ENCODE results near the gene GJA10. TPM values are rescaled to one million over a fixed set of nuclear protein-coding genes. Genes with fewer than 3 reads are reported as not detected.

Gene GJA10
- total RNA-seq, 1 experiment from 2014 or later = not detected

DNA sequence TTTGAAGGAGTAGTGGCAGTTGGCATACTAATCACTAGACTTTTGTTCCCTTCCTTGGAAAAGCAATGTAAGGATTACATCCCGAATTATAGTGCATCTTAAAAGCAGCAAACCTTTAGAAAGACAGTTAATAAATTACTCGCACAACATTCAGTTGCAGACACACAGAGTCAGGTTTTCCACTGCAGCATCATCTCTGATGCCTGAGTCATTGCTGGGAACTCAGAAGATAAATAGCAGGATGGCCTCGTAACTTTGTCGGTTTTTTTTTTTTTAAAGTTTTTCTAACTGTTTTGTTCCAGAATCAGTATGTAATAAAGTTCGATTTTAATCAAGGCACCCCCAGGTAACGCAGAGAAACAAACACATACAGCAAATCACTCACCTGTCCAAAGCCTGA is 34.3 kb downstream of the GJA10 start:
- intact Hi-C loops (cut with micrococcal nuclease; ENCODE audit: unreplicated experiment) = no loop called here
- H3K27ac Mint-ChIP-seq (ENCODE audit: unreplicated experiment) = no peak overlapping the region
- BruUV-seq (replicated peaks) = no TSS peak
- POLR2A ChIA-PET = no interaction called here
- Histone ChIP-seq H3K4me3 (ENCODE audit: low read depth, low read length) (no peak overlapping the region), H3K9me3 (no peaks in the 10 kb centered on the region), H3K36me3 (ENCODE audit: control insufficient read depth, insufficient read depth, low read length) (no peaks in the 10 kb centered on the region), H3K4me1 (no peaks in the 10 kb centered on the region), H3K27me3 (replicated peaks; ENCODE audit: control insufficient read depth, insufficient read depth, low read length) (no peaks in the 10 kb centered on the region; the same call in 1 of the 2 replicates)
- H3K36me3 Mint-ChIP-seq (ENCODE audit: insufficient read depth, unreplicated experiment) = no peaks in the 10 kb centered on the region
- DNase-seq = no peak
- H3K4me3 Mint-ChIP-seq (ENCODE audit: unreplicated experiment) = no peak overlapping the region
- no peak for TF ChIP-seq CTCF (IDR thresholded peaks at IDR 0.05; ENCODE audit: insufficient read depth in 1 of 2, low read depth in 1 of 2, low read length in 1 of 2, severe bottlenecking in 1 of 2, unreplicated experiment in 1 of 2)
- peaks cover 6% of the 10 kb centered on the region for H3K4me1 Mint-ChIP-seq (ENCODE audit: low read depth, unreplicated experiment)
- CTCF ChIA-PET = no interaction called here
- H3K9me3 Mint-ChIP-seq (ENCODE audit: unreplicated experiment) = no peaks in the 10 kb centered on the region
- peaks cover 9% of the 10 kb centered on the region for H3K27me3 Mint-ChIP-seq (ENCODE audit: insufficient read depth, unreplicated experiment)

- Mint-ChIP-seq H3K9me3 (ENCODE audit: unreplicated experiment) (no peaks in the 10 kb centered on the region), H3K4me3 (ENCODE audit: unreplicated experiment) (no peak overlapping the region), H3K27ac (ENCODE audit: unreplicated experiment) (no peak overlapping the region), H3K36me3 (ENCODE audit: insufficient read depth, unreplicated experiment) (no peaks in the 10 kb centered on the region), H3K27me3 (ENCODE audit: insufficient read depth, unreplicated experiment) (peaks cover 9% of the 10 kb centered on the region), H3K4me1 (ENCODE audit: low read depth, unreplicated experiment) (peaks cover 6% of the 10 kb centered on the region)
- Histone ChIP-seq H3K4me1 (no peaks in the 10 kb centered on the region), H3K27me3 (replicated peaks; ENCODE audit: control insufficient read depth, insufficient read depth, low read length) (no peaks in the 10 kb centered on the region; the same call in 1 of the 2 replicates), H3K4me3 (ENCODE audit: low read depth, low read length) (no peak overlapping the region), H3K36me3 (ENCODE audit: control insufficient read depth, insufficient read depth, low read length) (no peaks in the 10 kb centered on the region), H3K9me3 (no peaks in the 10 kb centered on the region)
- CTCF ChIA-PET = no interaction called here
- no TSS peak for BruUV-seq (replicated peaks)
- intact Hi-C loops (cut with micrococcal nuclease; ENCODE audit: unreplicated experiment) = no loop called here
- POLR2A ChIA-PET = no interaction called here
- no peak for DNase-seq
- TF ChIP-seq CTCF (IDR thresholded peaks at IDR 0.05; ENCODE audit: insufficient read depth in 1 of 2, low read depth in 1 of 2, low read length in 1 of 2, severe bottlenecking in 1 of 2, unreplicated experiment in 1 of 2) = no peak
Observed at GRCh38 chr6:89930789-89931188, 36.5 kb downstream of the GJA10 start.

DNA sequence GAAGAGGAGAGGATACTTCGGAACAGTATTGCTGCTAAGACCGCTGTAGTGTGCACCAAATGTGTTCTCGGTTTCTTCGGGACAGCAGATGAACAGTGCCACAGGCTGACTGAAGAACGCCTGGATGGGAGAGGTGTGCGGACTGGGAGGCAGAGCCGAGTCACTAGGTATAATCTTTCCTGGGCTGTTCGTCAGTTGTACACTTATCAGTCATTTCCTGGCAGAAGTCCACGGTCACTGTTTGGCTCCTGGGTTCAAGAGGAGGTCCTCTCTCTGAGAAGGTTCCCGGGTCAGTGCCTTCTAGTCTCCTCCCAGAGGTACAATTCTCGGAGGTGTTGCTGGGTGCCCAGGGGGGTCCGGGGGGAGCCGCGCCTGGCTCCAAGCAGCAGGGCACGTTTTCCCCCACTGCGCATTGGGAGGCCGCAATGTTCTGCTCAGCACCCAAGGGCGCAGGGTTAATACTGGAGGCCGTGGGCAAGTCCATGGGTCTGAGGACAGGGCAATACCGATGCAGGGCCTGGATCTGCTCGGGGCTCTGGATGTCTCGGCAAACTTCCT is 38.1 kb downstream of the GJA10 start:
- BruUV-seq (replicated peaks) = no TSS peak
- Histone ChIP-seq H3K36me3 (ENCODE audit: control insufficient read depth, insufficient read depth, low read length) (no peaks in the 10 kb centered on the region), H3K27me3 (replicated peaks; ENCODE audit: control insufficient read depth, insufficient read depth, low read length) (no peaks in the 10 kb centered on the region; the same call in 1 of the 2 replicates), H3K9me3 (no peaks in the 10 kb centered on the region), H3K4me1 (no peaks in the 10 kb centered on the region), H3K4me3 (ENCODE audit: low read depth, low read length) (no peak overlapping the region)
- Mint-ChIP-seq H3K27ac (ENCODE audit: unreplicated experiment) (no peak overlapping the region), H3K36me3 (ENCODE audit: insufficient read depth, unreplicated experiment) (no peaks in the 10 kb centered on the region), H3K27me3 (ENCODE audit: insufficient read depth, unreplicated experiment) (peaks cover 4% of the 10 kb centered on the region), H3K4me1 (ENCODE audit: low read depth, unreplicated experiment) (peaks cover 11% of the 10 kb centered on the region), H3K9me3 (ENCODE audit: unreplicated experiment) (no peaks in the 10 kb centered on the region), H3K4me3 (ENCODE audit: unreplicated experiment) (no peak overlapping the region)
- CTCF ChIA-PET = no interaction called here
- intact Hi-C loops (cut with micrococcal nuclease; ENCODE audit: unreplicated experiment) = no loop called here
- no peak for DNase-seq
- TF ChIP-seq CTCF (IDR thresholded peaks at IDR 0.05; ENCODE audit: insufficient read depth in 1 of 2, low read depth in 1 of 2, low read length in 1 of 2, severe bottlenecking in 1 of 2, unreplicated experiment in 1 of 2) = no peak
- POLR2A ChIA-PET = no interaction called here

Measured in Caco-2 (cell line).